Measurements from ENCODE around the gene ALB. TPM values are rescaled to one million over a fixed set of nuclear protein-coding genes. Genes with fewer than 3 reads are reported as not detected.

The ALB gene
- total RNA-seq, 1 donor from 2014 or later: 7.6 TPM

DNA sequence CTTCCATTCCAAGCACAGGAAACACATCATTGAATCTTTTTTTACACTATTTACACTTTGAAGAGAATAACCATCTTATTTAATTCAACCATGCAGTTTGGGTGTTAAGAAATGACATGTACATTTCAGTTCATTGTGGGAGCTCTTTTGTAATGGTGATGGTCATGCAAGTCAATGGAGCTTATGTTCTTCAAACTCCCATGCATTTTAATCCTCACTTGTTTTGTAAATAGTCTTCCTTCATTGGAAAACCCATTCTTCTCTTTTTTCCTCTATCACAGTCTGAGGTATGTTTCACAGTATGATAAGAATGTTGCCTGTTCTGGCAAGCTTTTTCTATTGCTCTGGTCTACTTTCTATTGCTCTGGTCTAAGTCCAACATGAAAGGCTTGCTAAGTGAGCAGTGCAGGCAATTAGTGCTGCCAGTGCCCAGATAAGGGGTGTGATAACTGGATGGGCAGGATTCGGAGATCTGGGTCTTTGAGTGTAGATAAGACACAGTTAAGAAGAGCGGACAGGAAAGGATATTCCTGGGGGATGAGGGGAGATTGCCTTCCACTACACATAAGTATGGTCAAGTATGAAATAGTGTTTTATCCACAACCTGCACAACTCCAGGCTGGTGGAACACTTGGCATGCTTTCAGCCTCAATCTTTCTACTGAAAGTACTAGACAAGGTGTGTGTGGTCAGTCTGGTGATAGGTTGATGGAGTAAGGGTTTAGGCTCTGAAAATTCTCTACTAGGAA is 49.0 kb downstream of the ALB start:
- ATAC-seq: no peak

DNA sequence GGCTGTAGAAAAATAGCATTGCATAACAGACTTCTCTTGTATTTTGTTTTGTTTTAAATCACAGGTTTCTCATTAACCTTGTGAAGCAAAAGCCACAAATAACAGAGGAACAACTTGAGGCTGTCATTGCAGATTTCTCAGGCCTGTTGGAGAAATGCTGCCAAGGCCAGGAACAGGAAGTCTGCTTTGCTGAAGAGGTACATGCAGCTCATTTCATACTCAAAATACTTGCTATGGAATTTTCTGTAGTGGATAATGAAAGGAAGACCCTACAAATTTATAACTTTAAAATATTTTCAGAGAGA is 49.6 kb downstream of the ALB start:
- ATAC-seq: no peak

GRCh38 chr4:73454920-73455319 is 50.8 kb downstream of the ALB start:
- ATAC-seq: no peak

DNA sequence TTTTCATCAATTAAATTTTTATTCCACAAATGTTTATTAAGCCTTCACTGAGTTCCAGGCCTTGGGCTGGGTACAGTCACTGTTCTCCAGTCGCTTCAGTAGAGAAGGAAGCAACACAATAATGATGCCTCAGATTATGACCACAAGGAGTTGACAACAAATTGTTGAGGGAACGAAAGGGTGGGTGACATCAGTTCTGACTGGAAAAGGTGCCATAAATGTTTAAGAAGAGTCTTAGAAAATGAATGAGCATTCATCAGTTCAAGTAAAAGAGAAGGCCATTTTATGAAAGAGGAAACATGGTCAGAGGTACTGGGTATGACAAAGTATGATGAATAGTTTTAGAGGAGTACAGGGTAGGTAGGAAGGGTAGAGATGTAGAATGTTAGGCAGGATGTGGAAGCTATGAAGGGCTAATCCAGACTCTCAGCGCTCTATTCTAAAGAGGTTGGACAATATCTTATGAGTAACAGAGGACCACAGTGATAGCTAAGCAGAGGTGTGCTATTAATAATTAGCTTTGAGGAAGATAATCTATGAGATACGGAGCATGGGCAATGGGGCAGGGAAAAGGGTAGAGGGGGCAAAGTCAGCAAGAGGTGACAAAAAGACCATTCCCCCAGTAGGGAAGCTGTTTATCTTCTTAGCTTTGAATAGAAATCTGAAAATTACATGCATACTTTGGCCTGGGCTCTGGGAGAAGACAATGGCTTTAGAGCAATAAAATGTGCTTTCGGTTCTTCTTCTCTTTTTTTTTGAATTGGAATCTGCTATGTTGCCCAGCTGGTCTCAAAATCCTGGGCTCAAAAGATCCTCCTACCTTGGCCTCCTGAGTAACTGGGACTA is 52.3 kb downstream of the ALB start:
- ATAC-seq: no peak

- no peak for ATAC-seq
Measured at GRCh38 chr4:73458184-73459047, 54.3 kb downstream of the ALB start.

- ATAC-seq: no peak
Measured at GRCh38 chr4:73459048-73459421, 54.9 kb downstream of the ALB start.

GRCh38 chr4:73460913-73461522 is 56.9 kb downstream of the ALB start:
- no peak for ATAC-seq

DNA sequence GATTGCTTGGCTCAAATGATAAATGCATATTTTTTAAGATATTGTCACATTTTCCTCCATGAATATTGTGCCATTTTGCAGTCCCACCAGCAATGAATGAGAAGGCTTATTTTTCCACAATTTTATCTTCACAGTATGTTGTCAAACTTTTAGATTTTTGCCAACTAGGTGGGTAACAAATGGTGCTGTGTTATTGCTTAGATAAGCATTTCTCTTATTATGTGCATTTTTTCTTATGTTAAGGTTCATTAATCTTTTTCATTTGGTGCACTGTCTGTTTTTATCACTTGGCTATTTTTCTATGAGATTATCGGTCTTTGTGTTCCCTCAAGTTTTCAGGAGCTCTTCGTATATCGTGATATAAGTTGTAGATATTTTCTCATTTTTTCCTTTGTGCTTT is 64.1 kb downstream of the ALB start:
- ATAC-seq: no peak

DNA sequence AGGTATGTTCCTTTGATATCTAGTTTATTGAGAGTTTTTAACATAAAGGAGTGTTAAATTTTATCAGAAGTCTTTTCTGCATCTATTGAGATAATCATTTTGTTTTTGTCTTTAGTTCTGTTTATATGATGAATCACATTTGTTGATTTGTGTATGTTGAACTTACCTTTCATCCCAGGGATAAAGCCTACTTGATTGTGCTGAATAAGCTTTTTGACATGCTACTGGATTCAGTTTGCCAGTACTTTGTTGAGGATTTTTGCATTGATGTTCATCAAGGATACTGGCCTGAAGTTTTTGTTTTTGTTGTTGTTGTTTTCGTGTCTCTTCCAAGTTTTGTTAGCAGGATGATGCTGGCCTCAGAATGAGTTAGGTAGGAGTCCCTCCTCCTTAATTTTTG is 66.6 kb downstream of the ALB start:
- ATAC-seq: no peak

Other genes starting within 250 kb of the ALB start
- 38.9 TPM for gene ANKRD17, start 145.5 kb upstream of the ALB start, total RNA-seq
- gene AFP, start 31.9 kb downstream of the ALB start, total RNA-seq: not detected
- gene AFM, start 77.5 kb downstream of the ALB start, total RNA-seq: not detected
- 1.8 TPM for gene RASSF6, start 216.1 kb downstream of the ALB start, total RNA-seq